HTR-8/SVneo (cell line): Measurements from ENCODE around the gene BCR.

Experiments used
- DNase-seq: peaks from one replicate; pipeline ENCODE4 v3.0.0; 2011; ENCODE audit warnings: low spot score, mixed read lengths; ENCODE audit not compliant: insufficient read length
- FAIRE-seq: peaks from 2 replicates; lab custom pipeline; 2011; peaks lifted over from hg19 to GRCh38; lab: Jason Lieb, UNC

The BCR gene

GRCh38 chr22:23239429-23239828 is 59.1 kb downstream of the BCR start:
- no peak for FAIRE-seq

GRCh38 chr22:23240639-23241389 is 60.5 kb downstream of the BCR start:
- no peak for FAIRE-seq
- no peak for DNase-seq

More at GRCh38 chr22:23239429-23239828, 59.1 kb downstream of the BCR start:
- no peak for DNase-seq

- FAIRE-seq: no peak
- no peak for DNase-seq
Measured at GRCh38 chr22:23241562-23242472, 61.5 kb downstream of the BCR start.

- DNase-seq (no peak), FAIRE-seq (no peak)
Measured at GRCh38 chr22:23242473-23243001, 62.2 kb downstream of the BCR start.

GRCh38 chr22:23243006-23243573 is 62.8 kb downstream of the BCR start:
- FAIRE-seq: no peak
- DNase-seq: no peak

- FAIRE-seq: no peak
Measured at GRCh38 chr22:23243859-23244689, 63.8 kb downstream of the BCR start.

GRCh38 chr22:23244690-23245044 is 64.4 kb downstream of the BCR start:
- no peak for FAIRE-seq
- no peak for DNase-seq

More at GRCh38 chr22:23243859-23244689, 63.8 kb downstream of the BCR start:
- DNase-seq: no peak

- no peak for FAIRE-seq
Measured at GRCh38 chr22:23245045-23245798, 64.9 kb downstream of the BCR start.

GRCh38 chr22:23245799-23246136 is 65.5 kb downstream of the BCR start:
- DNase-seq (no peak), FAIRE-seq (no peak)

More at GRCh38 chr22:23245045-23245798, 64.9 kb downstream of the BCR start:
- no peak for DNase-seq

- FAIRE-seq (no peak), DNase-seq (no peak)
Measured at GRCh38 chr22:23246982-23247766, 66.9 kb downstream of the BCR start.

GRCh38 chr22:23248583-23248982 is 68.3 kb downstream of the BCR start:
- FAIRE-seq: no peak
- DNase-seq: no peak

- FAIRE-seq: no peak
- DNase-seq: no peak
Measured at GRCh38 chr22:23250056-23250784, 69.9 kb downstream of the BCR start.

- FAIRE-seq (no peak), DNase-seq (no peak)
Measured at GRCh38 chr22:23250785-23251363, 70.6 kb downstream of the BCR start.

GRCh38 chr22:23251445-23252093 is 71.3 kb downstream of the BCR start:
- FAIRE-seq: no peak
- no peak for DNase-seq

- FAIRE-seq: no peak
- no peak for DNase-seq
Measured at GRCh38 chr22:23253475-23254055, 73.3 kb downstream of the BCR start.

- DNase-seq (no peak), FAIRE-seq (no peak)
Measured at GRCh38 chr22:23255506-23256170, 75.3 kb downstream of the BCR start.
